ENCODE results near the gene LCE3C. TPM values are rescaled to one million over a fixed set of nuclear protein-coding genes. Genes with fewer than 3 reads are reported as not detected.

Gene LCE3C
- total and polyA plus RNA-seq, 4 donors: not detected

- Histone ChIP-seq H3K36me3 (ENCODE audit: control insufficient read depth in 4 of 4, insufficient read depth in 4 of 4, low read length in 4 of 4) (no peaks in the 10 kb centered on the region), H3K9ac (ENCODE audit: insufficient read depth in 1 of 2, low read length in 2 of 2) (no peak overlapping the region), H3K9me3 (ENCODE audit: control insufficient read depth in 4 of 4, insufficient read depth in 3 of 4, low read length in 3 of 4) (peaks cover 0 to 5% (median 1%) of the 10 kb centered on the region in 4 donors), H3K4me3 (no peak overlapping the region), H3K27me3 (ENCODE audit: control insufficient read depth in 3 of 3, insufficient read depth in 3 of 3, low read length in 2 of 3) (no peaks in the 10 kb centered on the region), H3K27ac (ENCODE audit: low read depth in 1 of 2, low read length in 1 of 2) (no peak overlapping the region), H3K4me1 (ENCODE audit: control insufficient read depth in 5 of 5, insufficient read depth in 5 of 5, low read length in 5 of 5) (no peaks in the 10 kb centered on the region)
- WGBS, 2 donors: 74 to 89% methylated on average over 1 of the region's 1 CpG
- DNase-seq (no peak), ATAC-seq (ENCODE audit: insufficient read depth, low FRiP score) (no peak)
- TF ChIP-seq, protein P1, sequence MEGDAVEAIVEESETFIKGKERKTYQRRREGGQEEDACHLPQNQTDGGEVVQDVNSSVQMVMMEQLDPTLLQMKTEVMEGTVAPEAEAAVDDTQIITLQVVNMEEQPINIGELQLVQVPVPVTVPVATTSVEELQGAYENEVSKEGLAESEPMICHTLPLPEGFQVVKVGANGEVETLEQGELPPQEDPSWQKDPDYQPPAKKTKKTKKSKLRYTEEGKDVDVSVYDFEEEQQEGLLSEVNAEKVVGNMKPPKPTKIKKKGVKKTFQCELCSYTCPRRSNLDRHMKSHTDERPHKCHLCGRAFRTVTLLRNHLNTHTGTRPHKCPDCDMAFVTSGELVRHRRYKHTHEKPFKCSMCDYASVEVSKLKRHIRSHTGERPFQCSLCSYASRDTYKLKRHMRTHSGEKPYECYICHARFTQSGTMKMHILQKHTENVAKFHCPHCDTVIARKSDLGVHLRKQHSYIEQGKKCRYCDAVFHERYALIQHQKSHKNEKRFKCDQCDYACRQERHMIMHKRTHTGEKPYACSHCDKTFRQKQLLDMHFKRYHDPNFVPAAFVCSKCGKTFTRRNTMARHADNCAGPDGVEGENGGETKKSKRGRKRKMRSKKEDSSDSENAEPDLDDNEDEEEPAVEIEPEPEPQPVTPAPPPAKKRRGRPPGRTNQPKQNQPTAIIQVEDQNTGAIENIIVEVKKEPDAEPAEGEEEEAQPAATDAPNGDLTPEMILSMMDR (IDR thresholded peaks at IDR 0.05; ENCODE audit: control extremely low read depth, extremely low read depth): no peak
Measured at GRCh38 chr1:152582647-152583046, 17.4 kb upstream of the LCE3C start.

GRCh38 chr1:152585586-152585985 lies 14.4 kb upstream of the LCE3C start:
- TF ChIP-seq, protein P1 (IDR thresholded peaks at IDR 0.05; ENCODE audit: control extremely low read depth, extremely low read depth): no peak
- no peak overlapping the region for H3K27ac ChIP-seq (ENCODE audit: low read depth in 1 of 2, low read length in 1 of 2)
- no peaks in the 10 kb centered on the region for H3K4me1 ChIP-seq (ENCODE audit: control insufficient read depth in 5 of 5, insufficient read depth in 5 of 5, low read length in 5 of 5)
- WGBS, 2 donors: 70% methylated on average over 1 of the region's 1 CpG; no CpG with 5 or more reads in 1 of the 2 donors
- H3K27me3 ChIP-seq (ENCODE audit: control insufficient read depth in 3 of 3, insufficient read depth in 3 of 3, low read length in 2 of 3): no peaks in the 10 kb centered on the region
- no peak overlapping the region for H3K4me3 ChIP-seq
- H3K9me3 ChIP-seq (ENCODE audit: control insufficient read depth in 4 of 4, insufficient read depth in 3 of 4, low read length in 3 of 4): peaks cover 0 to under 1% (median 0%) of the 10 kb centered on the region in 4 donors
- DNase-seq (no peak), ATAC-seq (ENCODE audit: insufficient read depth, low FRiP score) (no peak)
- H3K9ac ChIP-seq (ENCODE audit: insufficient read depth in 1 of 2, low read length in 2 of 2): no peak overlapping the region
- no peaks in the 10 kb centered on the region for H3K36me3 ChIP-seq (ENCODE audit: control insufficient read depth in 4 of 4, insufficient read depth in 4 of 4, low read length in 4 of 4)

DNA sequence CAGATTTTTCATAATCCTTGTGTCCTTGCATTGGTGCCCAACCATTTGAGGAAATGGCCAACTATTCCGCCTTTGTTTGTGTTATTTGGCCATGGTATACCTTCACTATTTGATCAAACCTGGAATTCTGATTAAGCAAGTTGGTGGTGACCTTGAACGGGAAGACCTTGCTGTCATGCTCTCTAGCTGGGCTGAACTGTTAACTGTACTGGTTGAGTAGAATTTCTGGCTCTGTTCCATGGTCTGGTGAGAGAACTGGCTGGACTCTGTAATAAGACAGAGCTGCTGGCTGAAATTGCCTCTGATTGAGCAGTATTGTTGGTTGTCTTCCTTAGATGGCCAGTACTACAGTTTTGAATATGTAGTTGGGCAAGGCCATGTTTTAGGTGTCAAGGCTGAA lies 3.0 kb upstream of the LCE3C start:
- 84% methylated on average over 2 of the region's 2 CpGs; no CpG with 5 or more reads in 1 of the 2 donors for WGBS, 2 donors
- Histone ChIP-seq H3K4me3 (no peak overlapping the region), H3K4me1 (ENCODE audit: control insufficient read depth in 5 of 5, insufficient read depth in 5 of 5, low read length in 5 of 5) (no peaks in the 10 kb centered on the region), H3K27ac (ENCODE audit: low read depth in 1 of 2, low read length in 1 of 2) (no peak overlapping the region), H3K36me3 (ENCODE audit: control insufficient read depth in 4 of 4, insufficient read depth in 4 of 4, low read length in 4 of 4) (no peaks in the 10 kb centered on the region), H3K27me3 (ENCODE audit: control insufficient read depth in 3 of 3, insufficient read depth in 3 of 3, low read length in 2 of 3) (no peaks in the 10 kb centered on the region), H3K9ac (ENCODE audit: insufficient read depth in 1 of 2, low read length in 2 of 2) (no peak overlapping the region), H3K9me3 (ENCODE audit: control insufficient read depth in 4 of 4, insufficient read depth in 3 of 4, low read length in 3 of 4) (peaks cover 0 to 11% (median 0%) of the 10 kb centered on the region in 4 donors)
- ATAC-seq (ENCODE audit: insufficient read depth, low FRiP score) (no peak), DNase-seq (no peak)
- TF ChIP-seq, protein P1 (IDR thresholded peaks at IDR 0.05; ENCODE audit: control extremely low read depth, extremely low read depth): no peak

DNA sequence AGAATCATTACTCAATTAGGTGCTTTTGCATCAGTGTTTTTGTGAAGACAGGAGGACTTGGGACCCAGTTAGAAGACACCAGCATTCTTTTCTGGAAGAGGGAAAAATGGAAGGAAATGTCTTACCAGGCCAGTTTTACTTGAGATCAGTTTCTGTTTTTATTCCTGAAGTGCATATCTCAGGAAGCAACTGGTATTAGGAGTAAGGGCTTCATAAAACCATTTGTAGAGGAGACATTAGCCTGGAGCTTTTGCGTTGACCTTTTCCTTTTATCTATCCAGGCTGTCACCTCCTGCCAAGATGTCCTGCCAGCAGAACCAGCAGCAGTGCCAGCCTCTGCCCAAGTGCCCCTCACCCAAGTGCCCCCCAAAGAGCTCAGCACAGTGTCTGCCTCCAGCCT lies 13.5 kb downstream of the LCE3C start, which contains the start of gene LCE3B:
Gene LCE3B (plus strand): TSS at position 301 of the 400 bp plus-strand sequence. CDS start 0 bp downstream, at position 301.
- H3K36me3 ChIP-seq (ENCODE audit: control insufficient read depth in 4 of 4, insufficient read depth in 4 of 4, low read length in 4 of 4): no peaks in the 10 kb centered on the region
- no peaks in the 10 kb centered on the region for H3K4me1 ChIP-seq (ENCODE audit: control insufficient read depth in 5 of 5, insufficient read depth in 5 of 5, low read length in 5 of 5)
- H3K4me3 ChIP-seq: no peak within 1 kb of the TSS
- TF ChIP-seq, protein P1 (IDR thresholded peaks at IDR 0.05; ENCODE audit: control extremely low read depth, extremely low read depth): no peak
- no peaks in the 10 kb centered on the region for H3K27me3 ChIP-seq (ENCODE audit: control insufficient read depth in 3 of 3, insufficient read depth in 3 of 3, low read length in 2 of 3)
- no peak within 1 kb of the TSS for H3K27ac ChIP-seq (ENCODE audit: low read depth in 1 of 2, low read length in 1 of 2)
- WGBS, 2 donors: 89% methylated on average over 1 of the region's 1 CpG; no CpG with 5 or more reads in 1 of the 2 donors
- DNase-seq (no peak), ATAC-seq (ENCODE audit: insufficient read depth, low FRiP score) (no peak)
- H3K9ac ChIP-seq (ENCODE audit: insufficient read depth in 1 of 2, low read length in 2 of 2): no peak within 1 kb of the TSS
- peaks cover 0 to 14% (median 4%) of the 10 kb centered on the region in 4 donors for H3K9me3 ChIP-seq (ENCODE audit: control insufficient read depth in 4 of 4, insufficient read depth in 3 of 4, low read length in 3 of 4)
